GM12801 (cell line): ENCODE data around the gene ZNF70.

Source experiments
- CTCF ChIP-seq: IDR thresholded peaks from one replicate; pipeline ENCODE4 v1.5.1; 2011; ENCODE audit warnings: control low read depth; ENCODE audit not compliant: insufficient read length; ENCODE audit errors: extremely low read depth

Gene ZNF70

GRCh38 chr22:23722724-23723123 lies 28.2 kb downstream of the ZNF70 start:
- TF ChIP-seq CTCF = no peak

GRCh38 chr22:23722160-23722559 lies 28.8 kb downstream of the ZNF70 start:
- no peak for TF ChIP-seq CTCF

GRCh38 chr22:23720855-23721254 lies 30.1 kb downstream of the ZNF70 start:
- no peak for TF ChIP-seq CTCF

- TF ChIP-seq CTCF = no peak
Measured at GRCh38 chr22:23718371-23719165, 32.3 kb downstream of the ZNF70 start.

- TF ChIP-seq CTCF = no peak
Measured at GRCh38 chr22:23716811-23717801, 33.8 kb downstream of the ZNF70 start.

- TF ChIP-seq CTCF = no peak
Measured at GRCh38 chr22:23715806-23716375, 35.0 kb downstream of the ZNF70 start.
